ENCODE results near the gene EDRF1. TPM values are rescaled to one million over a fixed set of nuclear protein-coding genes. Genes with fewer than 3 reads are reported as not detected.

Gene EDRF1
- total RNA-seq, 1 experiment from 2014 or later: 40.5 TPM

GRCh38 chr10:125756196-125756595, 36.7 kb downstream of the EDRF1 start:
- intact Hi-C loops (cut with micrococcal nuclease; ENCODE audit: unreplicated experiment): no loop called here
- H3K27me3 ChIP-seq (replicated peaks; ENCODE audit: insufficient read depth, low read depth, low read length, poor library complexity): no peaks in the 10 kb centered on the region
- no peak overlapping the region for H3K27ac ChIP-seq (ENCODE audit: low read depth, low read length, poor library complexity, severe bottlenecking)
- ChIA-PET POLR2A (ENCODE audit: low non-redundant PET) (no interaction called here), CTCF (no interaction called here)
- DNase-seq (ENCODE audit: low spot score): no peak
- TF ChIP-seq EZH2 (IDR thresholded peaks at IDR 0.05; ENCODE audit: borderline replicate concordance, low read depth, low read length, poor library complexity, severe bottlenecking): no peak
- TF ChIP-seq CTCF (conservative IDR thresholded peaks at IDR 0.05; ENCODE audit: low read depth, low read length): no peak
- BruUV-seq (replicated peaks): no TSS peak
- no peaks in the 10 kb centered on the region for H3K9me3 ChIP-seq (ENCODE audit: low read depth, low read length, poor library complexity, severe bottlenecking)
- no peaks in the 10 kb centered on the region for H3K4me1 ChIP-seq (ENCODE audit: insufficient read depth, low read length, poor library complexity, severe bottlenecking)
- no peak overlapping the region for H3K4me3 ChIP-seq (ENCODE audit: low read depth, low read length, poor library complexity, severe bottlenecking)
- H3K36me3 ChIP-seq (ENCODE audit: insufficient read depth, low read length, poor library complexity, severe bottlenecking): peaks cover 61% of the 10 kb centered on the region

- Histone ChIP-seq H3K4me3 (ENCODE audit: low read depth, low read length, poor library complexity, severe bottlenecking) (no peak overlapping the region), H3K27me3 (replicated peaks; ENCODE audit: insufficient read depth, low read depth, low read length, poor library complexity) (no peaks in the 10 kb centered on the region), H3K9me3 (ENCODE audit: low read depth, low read length, poor library complexity, severe bottlenecking) (no peaks in the 10 kb centered on the region), H3K4me1 (ENCODE audit: insufficient read depth, low read length, poor library complexity, severe bottlenecking) (no peaks in the 10 kb centered on the region), H3K36me3 (ENCODE audit: insufficient read depth, low read length, poor library complexity, severe bottlenecking) (peaks cover 62% of the 10 kb centered on the region), H3K27ac (ENCODE audit: low read depth, low read length, poor library complexity, severe bottlenecking) (no peak overlapping the region)
- CTCF ChIA-PET: no interaction called here
- BruUV-seq (replicated peaks): no TSS peak
- no peak for TF ChIP-seq CTCF (conservative IDR thresholded peaks at IDR 0.05; ENCODE audit: low read depth, low read length)
- POLR2A ChIA-PET (ENCODE audit: low non-redundant PET): no interaction called here
- DNase-seq (ENCODE audit: low spot score): no peak
- intact Hi-C loops (cut with micrococcal nuclease; ENCODE audit: unreplicated experiment): no loop called here
Observed at GRCh38 chr10:125756853-125757487, 37.5 kb downstream of the EDRF1 start.

GRCh38 chr10:125757742-125758141, 38.2 kb downstream of the EDRF1 start:
- TF ChIP-seq CTCF (conservative IDR thresholded peaks at IDR 0.05; ENCODE audit: low read depth, low read length): no peak
- no peak for TF ChIP-seq EZH2 (IDR thresholded peaks at IDR 0.05; ENCODE audit: borderline replicate concordance, low read depth, low read length, poor library complexity, severe bottlenecking)
- CTCF ChIA-PET: no interaction called here

More at GRCh38 chr10:125757742-125758141, 38.2 kb downstream of the EDRF1 start:
- Histone ChIP-seq H3K4me3 (ENCODE audit: low read depth, low read length, poor library complexity, severe bottlenecking) (no peak overlapping the region), H3K4me1 (ENCODE audit: insufficient read depth, low read length, poor library complexity, severe bottlenecking) (no peaks in the 10 kb centered on the region), H3K9me3 (ENCODE audit: low read depth, low read length, poor library complexity, severe bottlenecking) (no peaks in the 10 kb centered on the region), H3K27me3 (replicated peaks; ENCODE audit: insufficient read depth, low read depth, low read length, poor library complexity) (no peaks in the 10 kb centered on the region), H3K27ac (ENCODE audit: low read depth, low read length, poor library complexity, severe bottlenecking) (no peak overlapping the region), H3K36me3 (ENCODE audit: insufficient read depth, low read length, poor library complexity, severe bottlenecking) (peaks cover 64% of the 10 kb centered on the region)
- DNase-seq (ENCODE audit: low spot score): no peak
- intact Hi-C loops (cut with micrococcal nuclease; ENCODE audit: unreplicated experiment): no loop called here
- POLR2A ChIA-PET (ENCODE audit: low non-redundant PET): no interaction called here
- no TSS peak for BruUV-seq (replicated peaks)

Data from A673 (cell line).